Endodermal cell (in vitro differentiated cells): ENCODE data around the gene ADAMTS13. TPM values are rescaled to one million over a fixed set of nuclear protein-coding genes. Genes with fewer than 3 reads are reported as not detected.

ENCODE experiments used
- DNase-seq: peaks from one replicate; pipeline ENCODE4 v3.0.0-alpha.2; 2017
- H3K27ac ChIP-seq: 2 replicates; pipeline ENCODE4 v1.5.1; 2013; ENCODE audit warnings: mild to moderate bottlenecking, low read depth, low read length, moderate library complexity
- H3K27me3 ChIP-seq: 2 replicates; pipeline ENCODE4 v1.6.1; 2013; ENCODE audit warnings: mild to moderate bottlenecking, low read length, moderate library complexity; ENCODE audit not compliant: insufficient read depth, control insufficient read depth, poor library complexity, severe bottlenecking
- H3K36me3 ChIP-seq: 2 replicates; pipeline ENCODE4 v1.7.0; 2013; ENCODE audit warnings: mild to moderate bottlenecking, low read length, moderate library complexity; ENCODE audit not compliant: control insufficient read depth, insufficient read depth
- H3K4me1 ChIP-seq: one replicate; pipeline ENCODE4 v1.7.0; 2013; ENCODE audit warnings: low read length; ENCODE audit not compliant: control insufficient read depth, insufficient read depth
- H3K4me3 ChIP-seq: 2 replicates; pipeline ENCODE4 v1.5.1; 2013; ENCODE audit warnings: mild to moderate bottlenecking, low read length, moderate library complexity
- H3K9ac ChIP-seq: 2 replicates; pipeline ENCODE4 v1.6.1; 2013; ENCODE audit warnings: mild to moderate bottlenecking, low read length, moderate library complexity; ENCODE audit not compliant: poor library complexity, severe bottlenecking; ENCODE audit errors: extremely low read depth
- H3K9me3 ChIP-seq: 2 replicates; pipeline ENCODE4 v1.6.1; 2013; ENCODE audit warnings: mild to moderate bottlenecking, low read length, moderate library complexity; ENCODE audit not compliant: control insufficient read depth
- H3K27ac Mint-ChIP-seq: 2 replicates; pipeline ENCODE4 v1.8.0; 2020; ENCODE audit warnings: mixed read lengths
- H3K27me3 Mint-ChIP-seq: 2 replicates; pipeline ENCODE4 v1.8.0; 2021; ENCODE audit warnings: mild to moderate bottlenecking, mixed read lengths; ENCODE audit not compliant: insufficient read depth
- H3K36me3 Mint-ChIP-seq: 2 replicates; pipeline ENCODE4 v1.8.0; 2020; ENCODE audit warnings: low read depth, mixed read lengths
- H3K4me1 Mint-ChIP-seq: 2 replicates; pipeline ENCODE4 v1.8.0; 2020; ENCODE audit warnings: mixed read lengths
- H3K4me3 Mint-ChIP-seq: 2 replicates; pipeline ENCODE4 v1.8.0; 2020; ENCODE audit warnings: mild to moderate bottlenecking, moderate library complexity, mixed read lengths
- H3K9me3 Mint-ChIP-seq: 2 replicates; pipeline ENCODE4 v1.8.0; 2020; ENCODE audit warnings: mild to moderate bottlenecking, mixed read lengths
- CTCF ChIP-seq: fragments of 200-600 bp; sonication (generic); conservative IDR thresholded peaks from 2 replicates; pipeline ENCODE4 v1.5.0; 2021; ENCODE audit warnings: antibody characterized with exemption, mild to moderate bottlenecking
- WGBS, 2 experiments: methylation state at CpG; one replicate each; pipeline versions ENCODE4 v1.1.5 to v1.1.7; 2013; ENCODE audit warnings: missing lambda C conversion rate in 2 of 2, mixed read lengths in 1 of 2; ENCODE audit not compliant: insufficient coverage in 1 of 2, insufficient read length in 1 of 2; 5-methylcytosine and 5-hydroxymethylcytosine counted together
- total RNA-seq, 2 donors: library from RNA; stranded (reverse); fragmentation: NEBNext Ultra II Directional in 1 of 2; extraction: Animal tissue kit (Norgen Biotek cat#: 25700) in 1 of 2; gene quantifications; 2 replicates in 1 of 2; 3 replicates in 1 of 2; pipeline ENCODE4 v1.2.1, GENCODE V29; 2021

ADAMTS13 gene
- total RNA-seq, 2 donors from 2014 or later: 13.5 to 21.7 TPM

- 89 to 93% methylated on average over 12 to 14 of the region's 14 CpGs for WGBS, 2 experiments
- Mint-ChIP-seq H3K4me1 (no peaks in the 10 kb centered on the region), H3K9me3 (peaks cover 7% of the 10 kb centered on the region), H3K27me3 (peaks cover 8% of the 10 kb centered on the region), H3K27ac (no peak overlapping the region), H3K4me3 (no peak overlapping the region), H3K36me3 (no peaks in the 10 kb centered on the region)
- H3K4me1 ChIP-seq: no peaks in the 10 kb centered on the region
- TF ChIP-seq CTCF: no peak
- no peaks in the 10 kb centered on the region for H3K27me3 ChIP-seq
- H3K9ac ChIP-seq: no peak overlapping the region
- no peak for DNase-seq
- H3K9me3 ChIP-seq: no peaks in the 10 kb centered on the region
- H3K27ac ChIP-seq: no peak overlapping the region
- H3K36me3 ChIP-seq: no peaks in the 10 kb centered on the region
- no peak overlapping the region for H3K4me3 ChIP-seq
Observed at GRCh38 chr9:133385452-133385851, 36.7 kb upstream of the ADAMTS13 start.

- no peak for DNase-seq
- peaks cover 12% of the 10 kb centered on the region for H3K9me3 Mint-ChIP-seq
- TF ChIP-seq CTCF: no peak
- H3K36me3 Mint-ChIP-seq: no peaks in the 10 kb centered on the region
- Histone ChIP-seq H3K36me3 (no peaks in the 10 kb centered on the region), H3K4me3 (no peak overlapping the region), H3K27me3 (no peaks in the 10 kb centered on the region), H3K9me3 (no peaks in the 10 kb centered on the region), H3K4me1 (no peaks in the 10 kb centered on the region), H3K9ac (no peak overlapping the region), H3K27ac (no peak overlapping the region)
- H3K4me1 Mint-ChIP-seq: no peaks in the 10 kb centered on the region
- 92% methylated on average over 12 to 13 of the region's 13 CpGs for WGBS, 2 experiments
- peaks cover 11% of the 10 kb centered on the region for H3K27me3 Mint-ChIP-seq
- H3K4me3 Mint-ChIP-seq: no peak overlapping the region
- H3K27ac Mint-ChIP-seq: no peak overlapping the region
Observed at GRCh38 chr9:133386338-133386737, 35.8 kb upstream of the ADAMTS13 start.

GRCh38 chr9:133387680-133388079 lies 34.5 kb upstream of the ADAMTS13 start:
- no peak for DNase-seq
- H3K4me1 ChIP-seq: no peaks in the 10 kb centered on the region
- Mint-ChIP-seq H3K9me3 (peaks cover 17% of the 10 kb centered on the region), H3K36me3 (no peaks in the 10 kb centered on the region), H3K27me3 (peaks cover 11% of the 10 kb centered on the region), H3K4me3 (no peak overlapping the region), H3K27ac (no peak overlapping the region), H3K4me1 (no peaks in the 10 kb centered on the region)
- WGBS, 2 experiments: 87 to 91% methylated on average over 8 to 9 of the region's 9 CpGs
- no peaks in the 10 kb centered on the region for H3K9me3 ChIP-seq
- H3K27ac ChIP-seq: no peak overlapping the region
- no peaks in the 10 kb centered on the region for H3K36me3 ChIP-seq
- TF ChIP-seq CTCF: no peak
- H3K9ac ChIP-seq: no peak overlapping the region
- no peaks in the 10 kb centered on the region for H3K27me3 ChIP-seq
- H3K4me3 ChIP-seq: no peak overlapping the region
